GM18868 (cell line): ENCODE measurements around the gene ZBTB43.
"Not testable (repeated sequence)": the region's sequence is repeated elsewhere in the genome, so short reads cannot be mapped to it uniquely, and the experiment has no call there.

ENCODE experiments used
- ATAC-seq: cut with Tn5 transposase; IDR thresholded peaks from one replicate; pipeline ENCODE4 v1.9.1; 2021; ENCODE audit warnings: mild to moderate bottlenecking, moderate library complexity; ENCODE audit not compliant: unreplicated experiment

ZBTB43 gene

GRCh38 chr9:126788634-126789349, 16.0 kb upstream of the ZBTB43 start:
- no peak for ATAC-seq

- no peak for ATAC-seq
Measured at GRCh38 chr9:126790561-126790960, 14.3 kb upstream of the ZBTB43 start.

GRCh38 chr9:126791406-126792230, 13.2 kb upstream of the ZBTB43 start:
- no peak for ATAC-seq

DNA sequence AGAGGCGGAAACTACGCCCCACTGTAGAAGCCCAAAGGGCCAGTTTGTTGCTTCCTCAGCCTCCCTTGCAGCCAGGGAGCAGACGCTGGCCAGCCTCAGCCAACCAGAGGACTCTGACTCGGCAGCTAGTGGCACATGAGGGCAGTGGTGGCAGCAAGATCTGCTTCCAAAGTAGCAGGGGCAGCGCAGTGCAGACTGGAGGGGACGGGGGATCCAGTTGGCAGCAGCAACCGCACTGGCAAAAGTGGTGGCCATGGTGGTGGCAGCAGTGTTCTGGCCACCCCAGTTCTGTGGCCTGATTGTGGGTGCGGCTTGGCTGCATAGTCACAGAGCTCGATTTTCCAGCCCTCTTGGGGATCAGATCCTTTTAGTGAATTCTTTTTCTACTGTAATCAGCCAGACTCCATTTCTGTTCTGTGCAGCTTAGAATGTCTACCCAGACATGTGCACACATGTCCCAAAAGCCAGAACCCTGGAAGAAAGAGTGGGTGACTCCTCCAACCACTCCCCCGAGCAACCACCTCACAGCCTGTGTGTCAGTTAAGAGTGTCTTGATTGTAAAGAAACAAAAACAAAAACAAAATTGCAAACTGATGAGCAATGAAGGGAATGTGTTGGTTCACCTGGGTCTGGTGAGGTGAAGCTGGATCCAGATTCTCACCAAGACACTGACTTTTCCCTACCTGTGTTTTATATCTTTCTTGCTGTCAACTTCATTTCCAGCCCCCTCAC, 11.0 kb upstream of the ZBTB43 start:
- ATAC-seq = no peak

- ATAC-seq = no peak
Measured at GRCh38 chr9:126794441-126794840, 10.4 kb upstream of the ZBTB43 start.

DNA sequence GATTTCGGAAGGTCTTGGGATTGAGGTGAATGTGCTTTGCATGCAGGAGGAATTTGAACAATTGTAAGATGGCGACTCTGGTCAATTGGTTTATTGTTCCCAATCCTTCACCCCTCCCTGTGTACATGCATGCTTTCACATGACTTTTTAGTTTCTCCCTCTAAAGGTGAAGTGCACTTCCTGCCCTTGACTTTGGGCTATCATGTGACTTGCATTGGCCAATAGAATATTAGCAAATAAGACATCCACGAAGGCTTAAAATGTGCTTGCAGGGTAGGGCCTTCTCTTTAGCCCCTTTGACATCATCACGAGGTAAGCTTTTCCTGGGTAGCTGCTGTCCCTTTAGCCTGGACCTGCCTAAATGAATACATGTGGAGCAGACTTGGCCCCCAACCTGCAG, 8.1 kb upstream of the ZBTB43 start:
- ATAC-seq = no peak

DNA sequence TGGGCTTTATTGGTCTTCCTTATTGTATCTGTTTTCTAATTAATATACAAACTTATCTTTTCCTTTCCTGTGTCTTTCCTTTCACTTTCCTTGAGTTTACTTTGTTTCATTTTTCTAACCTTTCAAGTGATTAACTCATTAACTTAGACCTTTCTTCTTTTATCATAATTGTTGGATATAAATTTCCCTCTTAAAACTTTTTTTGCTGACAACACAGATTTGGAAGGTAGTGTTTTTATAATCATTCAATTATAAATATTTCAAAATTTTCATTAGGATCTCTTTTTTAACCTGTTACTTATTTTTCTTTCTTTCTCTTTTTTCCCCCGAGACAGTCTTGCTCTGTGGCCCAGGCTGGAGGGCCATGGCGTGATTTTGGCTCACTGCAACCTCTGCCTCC, 6.9 kb upstream of the ZBTB43 start:
- no peak for ATAC-seq

- ATAC-seq = no peak
Measured at GRCh38 chr9:126799034-126799433, 5.8 kb upstream of the ZBTB43 start.

DNA sequence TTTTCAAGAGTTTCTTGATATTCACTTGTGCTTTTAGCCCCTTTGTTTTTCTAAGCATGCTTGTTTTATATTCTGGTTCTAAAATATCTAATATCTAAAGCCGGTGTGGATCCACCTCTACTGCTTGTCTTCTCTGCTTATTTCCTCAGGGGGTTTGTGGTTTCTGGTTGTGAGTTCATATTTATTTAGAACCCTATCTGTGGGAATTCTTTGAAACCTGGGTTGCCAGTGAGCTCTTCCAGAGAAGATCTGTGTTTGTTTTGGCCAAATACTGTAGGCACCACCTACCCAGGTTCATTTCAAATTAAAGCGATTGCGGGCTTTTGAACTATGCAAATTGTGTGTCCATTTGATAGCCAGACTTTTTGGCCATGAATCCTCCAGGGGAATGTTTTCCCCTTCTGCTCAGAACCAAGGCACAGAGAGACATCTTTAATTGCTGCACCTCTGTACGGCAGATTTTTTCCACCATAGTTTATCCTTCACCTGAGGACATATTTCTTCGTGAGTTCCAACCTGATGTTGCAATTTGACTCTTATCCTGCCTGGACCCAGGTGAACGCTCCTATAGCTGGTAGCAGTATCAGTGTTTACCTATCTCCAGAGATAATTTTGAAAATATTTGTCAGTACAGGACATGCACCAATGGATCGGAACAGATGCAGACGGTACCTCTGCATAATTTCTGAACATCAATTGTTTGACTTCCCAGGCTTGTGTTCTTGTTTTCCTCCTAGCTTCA, 2.4 kb upstream of the ZBTB43 start:
- no peak for ATAC-seq

DNA sequence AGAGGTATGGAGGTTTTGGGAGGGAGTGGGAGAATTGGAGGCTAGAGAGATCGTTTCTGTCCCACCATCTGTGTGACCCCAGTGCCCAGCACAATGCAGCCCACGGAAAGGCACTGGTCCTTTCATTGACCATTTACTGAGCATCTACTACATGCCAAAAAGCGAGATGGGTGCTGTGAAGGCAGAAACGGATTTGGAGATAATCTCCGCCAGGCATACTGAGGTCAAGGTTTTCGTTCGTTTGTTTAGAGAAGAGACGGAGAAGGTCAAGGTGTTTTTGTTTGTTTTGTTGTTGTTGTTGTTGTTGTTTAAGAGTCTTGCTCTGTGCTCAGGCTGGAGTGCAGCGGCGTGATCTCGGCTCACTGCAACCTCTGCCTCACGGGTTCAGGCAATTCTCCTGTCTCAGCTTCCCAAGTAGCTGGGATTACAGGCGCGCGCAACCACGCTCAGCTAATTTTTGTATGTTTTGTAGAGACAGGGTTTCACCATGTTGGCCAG, 593 bp upstream of the ZBTB43 start:
- ATAC-seq = no peak

DNA sequence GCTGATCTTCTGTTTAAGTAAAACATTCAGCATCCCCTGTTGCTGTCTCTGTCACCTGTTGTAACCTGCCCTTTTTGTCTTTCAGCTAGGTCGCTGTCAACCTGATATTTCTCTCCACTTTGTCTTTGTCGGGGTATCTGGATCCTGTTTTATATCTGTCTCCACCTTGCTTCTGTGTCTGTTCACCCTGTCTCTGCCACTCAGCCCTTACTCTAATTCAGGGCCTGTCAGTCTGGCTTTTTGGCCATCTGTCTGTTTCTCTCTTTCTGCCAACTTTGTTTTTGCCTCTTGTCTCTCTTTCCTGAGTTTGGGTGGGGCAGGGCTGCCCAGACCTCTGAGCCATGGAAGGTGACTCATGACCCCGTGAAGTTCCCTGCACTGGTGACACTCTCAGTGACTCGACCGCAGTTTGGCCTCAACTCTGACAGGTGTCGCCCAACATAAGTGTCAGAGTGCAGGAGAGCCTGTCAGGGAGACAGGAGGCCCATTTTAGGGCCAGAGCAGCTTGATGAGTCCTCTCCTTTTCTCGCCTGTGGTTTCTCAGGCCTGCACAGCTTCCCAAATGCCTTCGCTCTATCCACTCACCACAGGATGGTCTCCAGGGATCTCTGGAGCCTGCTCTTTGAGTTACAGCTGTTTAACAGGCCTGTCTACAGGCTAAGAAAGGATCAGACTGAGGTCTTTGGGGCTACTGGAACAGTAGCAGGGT, 868 bp downstream of the ZBTB43 start:
- peak; percentile 60 for ATAC-seq

- no peak for ATAC-seq
Measured at GRCh38 chr9:126806336-126806735, 1.5 kb downstream of the ZBTB43 start.

DNA sequence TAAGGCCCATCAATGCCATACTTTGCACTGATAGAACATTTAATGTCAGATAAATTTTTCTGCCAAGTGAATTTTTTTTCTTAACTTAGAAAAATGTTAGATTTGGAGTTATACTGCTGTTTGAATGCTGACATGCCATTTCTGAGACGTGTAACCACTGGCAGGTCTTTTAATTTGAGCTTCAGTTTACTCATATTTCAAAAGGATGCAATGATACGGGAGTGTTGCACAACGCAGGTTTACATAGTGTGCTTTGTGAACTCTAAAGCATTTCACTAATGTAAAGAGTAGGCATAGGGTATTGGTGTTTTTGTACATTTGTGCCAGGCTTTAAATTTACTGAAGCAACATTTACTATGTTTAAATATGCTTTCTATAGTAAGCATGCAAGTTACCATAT, 4.2 kb downstream of the ZBTB43 start:
- ATAC-seq = no peak

- ATAC-seq = not testable (repeated sequence)
Measured at GRCh38 chr9:126810221-126810620, 5.4 kb downstream of the ZBTB43 start.

DNA sequence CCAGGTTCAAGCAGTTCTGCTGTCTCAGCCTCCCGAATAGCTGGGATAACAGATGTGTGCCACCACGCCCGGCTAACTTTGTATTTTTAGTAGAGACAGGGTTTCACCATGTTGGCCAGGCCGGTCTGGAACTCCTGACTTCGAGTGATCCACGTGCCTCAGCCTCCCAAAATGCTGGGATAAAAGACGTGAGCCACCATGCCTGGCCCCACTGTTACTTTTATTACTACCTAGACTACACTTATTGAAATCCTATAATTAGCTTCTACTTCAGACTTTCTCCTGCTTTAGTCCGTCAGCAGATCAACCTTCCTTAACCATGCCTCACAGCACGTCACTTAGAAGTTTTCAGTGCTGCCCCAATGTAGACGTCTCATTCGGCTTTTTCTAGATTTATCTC, 8.2 kb downstream of the ZBTB43 start:
- ATAC-seq = no peak

- no peak for ATAC-seq
Measured at GRCh38 chr9:126814091-126814490, 9.3 kb downstream of the ZBTB43 start.

- not testable (repeated sequence) for ATAC-seq
Measured at GRCh38 chr9:126817615-126818014, 12.8 kb downstream of the ZBTB43 start.

- ATAC-seq = no peak
Measured at GRCh38 chr9:126818482-126818881, 13.6 kb downstream of the ZBTB43 start.

DNA sequence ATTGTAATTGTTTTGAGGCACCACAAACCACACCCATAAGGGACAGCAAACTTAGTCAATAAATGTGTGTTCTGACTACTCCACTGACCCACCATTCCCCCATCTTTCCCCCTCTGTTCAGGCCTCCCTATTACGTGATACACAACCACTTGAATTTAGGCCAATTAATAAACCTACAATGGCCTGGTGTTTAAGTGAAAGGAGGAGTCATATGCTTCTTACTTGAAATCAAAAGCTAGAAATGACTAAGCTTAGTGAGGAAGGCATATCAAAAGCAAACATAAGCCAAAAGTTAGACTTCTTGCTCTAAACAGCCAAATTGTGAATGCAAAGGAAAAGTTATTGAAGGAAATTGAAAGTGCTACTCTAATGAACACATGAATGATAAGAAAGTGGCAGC, 14.6 kb downstream of the ZBTB43 start:
- ATAC-seq = no peak

DNA sequence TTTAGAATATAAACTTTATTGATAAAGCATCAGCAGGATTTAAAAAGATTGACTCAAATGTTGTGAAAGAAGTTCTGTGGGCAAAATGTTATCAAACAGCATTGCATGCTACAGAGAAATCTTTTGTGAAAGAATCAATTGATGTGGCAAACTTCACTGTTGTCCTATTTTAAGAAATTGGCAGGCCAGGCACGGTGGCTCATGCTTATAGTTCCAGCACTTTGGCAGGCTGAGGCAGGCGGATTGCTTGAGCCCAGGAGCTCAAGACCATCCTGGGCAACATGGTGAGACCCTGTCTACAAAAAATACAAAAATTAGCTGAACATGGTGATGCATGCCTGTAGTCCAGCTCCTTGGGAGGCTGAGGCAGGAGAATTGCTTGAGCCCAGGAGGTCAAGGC, 17.4 kb downstream of the ZBTB43 start:
- ATAC-seq = no peak
